ENCODE results near the gene TMEM138.

The TMEM138 gene

DNA sequence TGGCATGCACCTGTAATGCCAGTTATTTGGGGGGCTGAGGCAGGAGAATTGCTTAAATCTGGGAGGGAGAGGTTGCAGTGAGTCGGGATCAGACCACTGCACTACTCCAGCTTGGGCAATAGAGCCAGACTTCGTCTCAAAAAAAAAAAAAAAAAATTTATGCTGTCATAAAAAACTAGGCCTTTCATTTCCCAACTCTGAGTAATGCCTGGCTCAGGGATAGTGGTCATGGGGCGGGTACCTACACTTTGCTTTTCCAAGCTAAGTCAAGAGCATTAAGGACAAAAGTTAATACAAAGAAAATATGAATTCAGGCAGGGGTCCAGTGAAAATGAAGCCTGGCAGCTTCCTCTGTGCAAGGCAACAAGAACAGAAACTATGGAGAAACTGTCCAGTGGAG is 51.3 kb downstream of the TMEM138 start:
- DNase-seq = no peak

DNA sequence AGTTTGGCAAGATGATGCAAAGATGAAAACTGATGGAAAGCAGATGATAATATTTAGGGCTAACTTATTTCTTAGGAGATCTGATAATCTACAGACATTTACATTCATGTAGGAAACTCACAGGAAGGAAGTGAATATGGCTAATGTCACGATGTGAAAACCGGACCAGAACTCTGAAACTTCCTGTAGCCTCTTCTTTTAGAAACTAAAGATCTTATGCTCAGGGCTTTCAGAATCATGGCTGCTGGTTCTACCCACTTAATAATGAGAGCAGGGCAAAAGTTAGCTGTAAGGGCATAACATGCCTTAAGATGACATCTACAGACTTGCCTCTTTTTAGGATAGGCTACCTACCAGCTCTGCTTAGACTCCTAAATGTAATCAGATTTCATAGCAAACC is 52.4 kb downstream of the TMEM138 start:
- no peak for DNase-seq

DNA sequence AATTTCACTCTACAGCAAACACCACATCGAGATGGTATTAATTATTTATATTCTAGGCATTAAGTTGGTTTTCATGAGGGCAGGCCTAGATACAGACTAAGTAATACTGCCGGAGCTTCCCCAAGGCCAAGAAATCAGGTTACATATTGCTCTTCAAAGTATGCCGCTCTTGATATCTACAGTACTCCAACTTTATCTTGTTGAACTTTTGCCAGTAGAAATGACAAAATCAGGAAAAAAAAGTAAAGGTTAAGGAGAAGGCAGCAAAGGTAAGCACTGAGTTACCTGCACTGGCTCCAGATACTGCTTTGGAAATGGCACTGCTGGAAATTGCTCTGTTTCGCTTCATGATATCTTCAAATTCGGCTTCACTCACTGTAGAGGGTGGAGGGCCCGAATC is 53.2 kb downstream of the TMEM138 start:
- no peak for DNase-seq

DNA sequence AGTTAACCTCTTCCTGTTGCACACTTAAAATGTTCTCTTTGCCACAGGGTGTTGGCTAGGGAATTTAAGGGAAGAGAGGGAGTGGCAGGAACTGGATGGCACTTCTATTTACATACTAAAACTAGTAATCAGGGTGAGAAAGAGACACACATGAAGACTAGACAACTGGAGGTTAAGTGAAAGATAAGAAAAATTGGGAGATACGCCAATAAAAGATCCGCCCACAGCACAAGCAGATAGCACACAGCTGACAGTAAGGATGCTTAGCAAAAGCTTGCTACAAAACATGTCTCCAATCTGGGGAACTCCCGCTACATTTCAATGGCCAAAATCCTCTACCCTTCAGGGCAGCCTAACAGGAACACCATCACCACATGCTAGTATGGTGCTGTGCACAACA is 54.8 kb downstream of the TMEM138 start:
- DNase-seq = no peak

DNA sequence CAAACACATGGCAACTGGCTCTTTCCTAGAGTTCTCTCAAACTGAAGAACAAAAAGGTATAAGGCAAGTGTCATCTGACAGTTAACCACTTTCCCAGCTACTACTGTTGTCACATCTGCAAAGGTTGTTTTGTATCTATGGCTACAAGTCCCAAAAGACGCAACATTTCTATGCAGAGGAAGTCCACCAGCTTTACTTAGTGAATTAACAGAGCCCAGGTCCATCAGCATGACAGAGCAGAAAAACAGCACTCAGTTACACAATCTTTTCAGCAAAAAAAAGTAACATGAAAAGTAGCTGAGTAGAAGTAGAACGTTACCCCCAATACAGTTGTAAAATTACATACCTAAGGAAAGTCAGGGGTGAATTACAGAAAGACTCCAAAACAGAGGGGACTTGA is 55.5 kb downstream of the TMEM138 start:
- no peak for DNase-seq

DNA sequence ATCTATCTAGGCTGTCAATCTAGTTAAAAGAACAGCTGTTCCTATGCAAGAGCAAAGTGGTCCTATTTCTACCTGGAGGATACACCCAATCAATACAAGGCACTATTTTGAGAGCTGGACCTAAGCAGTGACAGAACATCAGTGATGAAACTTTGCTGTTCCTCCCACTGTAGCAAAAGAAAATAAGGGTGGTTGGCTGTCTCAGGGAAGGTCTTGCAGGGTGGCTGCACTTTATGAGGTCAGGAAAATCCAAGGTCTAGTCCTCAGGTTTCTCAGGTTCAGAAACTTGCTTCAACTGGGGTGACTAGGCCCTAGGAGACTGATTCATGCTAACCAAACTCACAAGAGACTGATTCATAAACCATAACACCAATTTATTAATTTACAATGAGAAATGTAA is 56.0 kb downstream of the TMEM138 start:
- no peak for DNase-seq

All from NCI-H187 treated with DMSO at 0.1 percent for 48 hours (cell line).